HepG2 (cell line): ENCODE data around the gene VDR. TPM values are rescaled to one million over a fixed set of nuclear protein-coding genes. Genes with fewer than 3 reads are reported as not detected.

Experiments
- DPF2 ChIP-seq: sonication (generic); formaldehyde crosslinking; IDR thresholded peaks from 2 replicates; pipeline ENCODE4 v1.4.0; 2020; ENCODE audit warnings: mild to moderate bottlenecking, low read depth, missing genetic modification reagents, borderline replicate concordance
- LRRFIP1 ChIP-seq: sonication (generic); formaldehyde crosslinking; conservative IDR thresholded peaks from 2 replicates; pipeline ENCODE4 v1.4.0; 2020; ENCODE audit warnings: missing genetic modification reagents
- MAX ChIP-seq: IDR thresholded peaks from 2 replicates; pipeline ENCODE4 v1.6.1; 2012; ENCODE audit warnings: inconsistent platforms
- NFRKB ChIP-seq: fragments of 450-650 bp; IDR thresholded peaks from 2 replicates; pipeline ENCODE4 v1.6.1; 2017
- SKIL ChIP-seq: sonication (generic); formaldehyde crosslinking; IDR thresholded peaks from 2 replicates; pipeline ENCODE4 v1.8.0; 2022; ENCODE audit warnings: missing genetic modification reagents, mild to moderate bottlenecking, moderate library complexity, borderline replicate concordance
- SP5 ChIP-seq: IDR thresholded peaks from 2 replicates; pipeline ENCODE4 v1.6.1; 2016; ENCODE audit warnings: low read depth, borderline replicate concordance
- ZNF446 ChIP-seq: sonication (generic); formaldehyde crosslinking; IDR thresholded peaks from 2 replicates; pipeline ENCODE4 v1.5.0; 2020; ENCODE audit warnings: mild to moderate bottlenecking, missing genetic modification reagents
- ZNF512B ChIP-seq: sonication (generic); formaldehyde crosslinking; IDR thresholded peaks from 2 replicates; pipeline ENCODE4 v1.5.1; 2020; ENCODE audit warnings: missing genetic modification reagents, mild to moderate bottlenecking, borderline replicate concordance
- ZNF770 ChIP-seq: sonication (generic); formaldehyde crosslinking; IDR thresholded peaks from 2 replicates; pipeline ENCODE4 v1.5.0; 2020; ENCODE audit warnings: mild to moderate bottlenecking, missing genetic modification reagents
- polyA plus RNA-seq, 8 experiments: library from polyadenylated mRNA; depleted of rRNA in 3 of 8; stranded (reverse) in 7 of 8; unstranded in 1 of 8; fragments of >200 nt; fragmentation: Illumina TruSeq in 4 of 8; extraction: Trizol in 4 of 8; gene quantifications; 2 replicates each; pipeline versions ENCODE4 v1.2.1 to v1.2.3, GENCODE V29; 2011 to 2016; ENCODE audit warnings: low read depth in 4 of 8, missing spikeins in 1 of 8, mixed read lengths in 1 of 8; ENCODE audit not compliant: insufficient read depth in 1 of 8
- total RNA-seq, 5 experiments: library from RNA; depleted of rRNA; stranded (reverse); fragments of >200 nt; fragmentation: Illumina TruSeq; extraction: Trizol; gene quantifications; 2 replicates each; pipeline ENCODE4 v1.2.3, GENCODE V29; 2016; ENCODE audit warnings: low read depth in 1 of 5
- TF ChIP-seq, protein P1 (sequence below): sonication (generic); formaldehyde crosslinking; IDR thresholded peaks from 2 replicates; pipeline ENCODE4 v1.9.0; 2022; ENCODE audit warnings: low read depth, missing genetic modification reagents
- TF ChIP-seq, protein P2 (sequence below): sonication (generic); formaldehyde crosslinking; IDR thresholded peaks from 2 replicates; pipeline ENCODE4 v1.8.1; 2022; ENCODE audit warnings: low read depth, mild to moderate bottlenecking, missing genetic modification reagents

VDR gene
- total and polyA plus RNA-seq, 2 of the 13 experiments (the other 11 are each of a cell fraction or from before 2014, with no cell fraction given), result 0.08 to 0.33 TPM

DNA sequence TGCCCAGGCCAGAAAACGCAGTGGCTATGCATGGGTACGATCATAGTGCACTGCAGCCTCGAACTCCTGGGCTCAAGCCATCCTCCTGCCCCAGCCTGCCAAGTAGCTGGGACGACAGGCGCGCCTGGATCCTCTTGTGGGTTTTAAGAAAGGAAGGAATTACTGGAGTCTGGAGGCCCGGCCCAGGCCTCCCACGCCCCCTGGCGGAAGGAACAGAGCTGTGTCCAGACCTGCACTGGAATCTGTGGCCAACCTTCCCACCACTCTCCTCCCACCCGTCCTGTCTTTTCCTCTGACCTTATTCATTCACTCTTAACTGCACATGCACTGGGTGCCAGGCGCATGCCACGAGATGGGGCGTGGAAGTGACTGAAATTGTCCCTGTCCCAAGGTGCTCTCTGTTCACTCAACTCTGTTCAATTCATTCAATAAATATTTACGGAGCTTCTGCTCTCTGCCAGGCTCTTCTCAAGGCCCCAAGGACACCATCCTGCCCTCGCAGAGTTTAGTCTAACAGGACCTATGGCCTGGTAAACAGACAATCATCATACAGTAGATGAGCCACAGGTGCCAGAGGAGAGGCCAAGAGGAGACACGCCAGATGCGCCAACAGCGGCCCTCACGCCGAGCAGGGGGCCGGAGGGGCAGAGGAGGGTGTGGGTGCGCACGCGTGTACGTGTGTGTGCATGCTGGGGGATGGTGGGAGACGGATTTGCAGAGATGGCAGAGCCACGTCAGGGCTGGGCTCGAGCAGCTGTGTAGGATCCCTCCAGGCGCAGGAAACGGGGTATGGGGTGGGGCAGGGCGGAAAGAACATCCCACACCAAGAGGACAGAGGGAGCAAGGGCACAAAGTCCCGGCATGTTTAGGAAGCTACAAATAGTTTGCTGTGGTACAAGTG is 44.9 kb upstream of the VDR start (continued):
- TF ChIP-seq, protein P1, sequence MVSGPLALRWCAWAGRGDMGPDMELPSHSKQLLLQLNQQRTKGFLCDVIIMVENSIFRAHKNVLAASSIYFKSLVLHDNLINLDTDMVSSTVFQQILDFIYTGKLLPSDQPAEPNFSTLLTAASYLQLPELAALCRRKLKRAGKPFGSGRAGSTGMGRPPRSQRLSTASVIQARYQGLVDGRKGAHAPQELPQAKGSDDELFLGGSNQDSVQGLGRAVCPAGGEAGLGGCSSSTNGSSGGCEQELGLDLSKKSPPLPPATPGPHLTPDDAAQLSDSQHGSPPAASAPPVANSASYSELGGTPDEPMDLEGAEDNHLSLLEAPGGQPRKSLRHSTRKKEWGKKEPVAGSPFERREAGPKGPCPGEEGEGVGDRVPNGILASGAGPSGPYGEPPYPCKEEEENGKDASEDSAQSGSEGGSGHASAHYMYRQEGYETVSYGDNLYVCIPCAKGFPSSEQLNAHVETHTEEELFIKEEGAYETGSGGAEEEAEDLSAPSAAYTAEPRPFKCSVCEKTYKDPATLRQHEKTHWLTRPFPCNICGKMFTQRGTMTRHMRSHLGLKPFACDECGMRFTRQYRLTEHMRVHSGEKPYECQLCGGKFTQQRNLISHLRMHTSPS (CRISPR knock-in tag), result peak; percentile 86; the same call in 1 of the 2 replicates
- TF ChIP-seq SKIL (CRISPR knock-in tag), result peak; percentile 71
- peak; percentile 85 for TF ChIP-seq ZNF770 (CRISPR knock-in tag)
- TF ChIP-seq DPF2 (CRISPR knock-in tag), result peak; percentile 48
- peak; percentile 35; the same call in 1 of the 2 replicates for TF ChIP-seq ZNF512B
- peak; percentile 25; the same call in 1 of the 2 replicates for TF ChIP-seq SP5 (CRISPR knock-in tag)
- TF ChIP-seq NFRKB, result no peak
- TF ChIP-seq ZNF446 (CRISPR knock-in tag), result no peak
- no peak for TF ChIP-seq LRRFIP1
- TF ChIP-seq, protein P2, sequence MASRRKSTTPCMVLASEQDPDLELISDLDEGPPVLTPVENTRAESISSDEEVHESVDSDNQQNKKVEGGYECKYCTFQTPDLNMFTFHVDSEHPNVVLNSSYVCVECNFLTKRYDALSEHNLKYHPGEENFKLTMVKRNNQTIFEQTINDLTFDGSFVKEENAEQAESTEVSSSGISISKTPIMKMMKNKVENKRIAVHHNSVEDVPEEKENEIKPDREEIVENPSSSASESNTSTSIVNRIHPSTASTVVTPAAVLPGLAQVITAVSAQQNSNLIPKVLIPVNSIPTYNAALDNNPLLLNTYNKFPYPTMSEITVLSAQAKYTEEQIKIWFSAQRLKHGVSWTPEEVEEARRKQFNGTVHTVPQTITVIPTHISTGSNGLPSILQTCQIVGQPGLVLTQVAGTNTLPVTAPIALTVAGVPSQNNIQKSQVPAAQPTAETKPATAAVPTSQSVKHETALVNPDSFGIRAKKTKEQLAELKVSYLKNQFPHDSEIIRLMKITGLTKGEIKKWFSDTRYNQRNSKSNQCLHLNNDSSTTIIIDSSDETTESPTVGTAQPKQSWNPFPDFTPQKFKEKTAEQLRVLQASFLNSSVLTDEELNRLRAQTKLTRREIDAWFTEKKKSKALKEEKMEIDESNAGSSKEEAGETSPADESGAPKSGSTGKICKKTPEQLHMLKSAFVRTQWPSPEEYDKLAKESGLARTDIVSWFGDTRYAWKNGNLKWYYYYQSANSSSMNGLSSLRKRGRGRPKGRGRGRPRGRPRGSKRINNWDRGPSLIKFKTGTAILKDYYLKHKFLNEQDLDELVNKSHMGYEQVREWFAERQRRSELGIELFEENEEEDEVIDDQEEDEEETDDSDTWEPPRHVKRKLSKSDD (CRISPR knock-in tag), result peak; percentile 46; the same call in 1 of the 2 replicates
- peak; percentile 64 for TF ChIP-seq MAX
